Measurements from ENCODE around the gene VPS26A.
"Not testable (repeated sequence)": the region's sequence is repeated elsewhere in the genome, so short reads cannot be mapped to it uniquely, and the experiment has no call there.

The VPS26A gene

GRCh38 chr10:69102440-69102839 lies 21.5 kb upstream of the VPS26A start:
- DNase-seq (ENCODE audit: low read depth in 2 of 3, low spot score in 1 of 3): no peak

- no peak for DNase-seq (ENCODE audit: low read depth in 2 of 3, low spot score in 1 of 3)
Observed at GRCh38 chr10:69103784-69104183, 20.2 kb upstream of the VPS26A start.

GRCh38 chr10:69104994-69105790 lies 18.8 kb upstream of the VPS26A start:
- no peak for DNase-seq (ENCODE audit: low read depth in 2 of 3, low spot score in 1 of 3)

GRCh38 chr10:69107176-69107490 lies 16.8 kb upstream of the VPS26A start:
- no peak for DNase-seq (ENCODE audit: low read depth in 2 of 3, low spot score in 1 of 3)

GRCh38 chr10:69107699-69108098 lies 16.3 kb upstream of the VPS26A start:
- no peak for DNase-seq (ENCODE audit: low read depth in 2 of 3, low spot score in 1 of 3)

GRCh38 chr10:69119896-69120295 lies 4.1 kb upstream of the VPS26A start:
- no peak for DNase-seq (ENCODE audit: low read depth in 2 of 3, low spot score in 1 of 3)

- no peak for DNase-seq (ENCODE audit: low read depth in 2 of 3, low spot score in 1 of 3)
Observed at GRCh38 chr10:69123306-69123746, 652 bp upstream of the VPS26A start.

- DNase-seq (ENCODE audit: low read depth in 2 of 3, low spot score in 1 of 3): peak; percentile 17 to 34 (median 22)
Observed at GRCh38 chr10:69124563-69125268, 738 bp downstream of the VPS26A start.

- DNase-seq (ENCODE audit: low read depth in 2 of 3, low spot score in 1 of 3): no peak
Observed at GRCh38 chr10:69125554-69125953, 1.6 kb downstream of the VPS26A start.

GRCh38 chr10:69130251-69130650 lies 6.3 kb downstream of the VPS26A start:
- no peak for DNase-seq (ENCODE audit: low read depth in 2 of 3, low spot score in 1 of 3)

GRCh38 chr10:69139961-69140360 lies 16.0 kb downstream of the VPS26A start:
- DNase-seq (ENCODE audit: low read depth in 2 of 3, low spot score in 1 of 3): no peak

GRCh38 chr10:69141304-69141703 lies 17.3 kb downstream of the VPS26A start:
- DNase-seq (ENCODE audit: low read depth in 2 of 3, low spot score in 1 of 3): no peak

GRCh38 chr10:69142074-69142473 lies 18.1 kb downstream of the VPS26A start:
- DNase-seq (ENCODE audit: low read depth in 2 of 3, low spot score in 1 of 3): not testable (repeated sequence)

GRCh38 chr10:69142983-69143382 lies 19.0 kb downstream of the VPS26A start:
- no peak for DNase-seq (ENCODE audit: low read depth in 2 of 3, low spot score in 1 of 3)

- no peak for DNase-seq (ENCODE audit: low read depth in 2 of 3, low spot score in 1 of 3)
Observed at GRCh38 chr10:69145329-69145728, 21.4 kb downstream of the VPS26A start.

- no peak for DNase-seq (ENCODE audit: low read depth in 2 of 3, low spot score in 1 of 3)
Observed at GRCh38 chr10:69145864-69146263, 21.9 kb downstream of the VPS26A start.

- no peak for DNase-seq (ENCODE audit: low read depth in 2 of 3, low spot score in 1 of 3)
Observed at GRCh38 chr10:69146759-69147158, 22.8 kb downstream of the VPS26A start.

GRCh38 chr10:69151984-69152383 lies 28.0 kb downstream of the VPS26A start:
- no peak for DNase-seq (ENCODE audit: low read depth in 2 of 3, low spot score in 1 of 3)

- no peak for DNase-seq (ENCODE audit: low read depth in 2 of 3, low spot score in 1 of 3)
Observed at GRCh38 chr10:69153227-69153626, 29.2 kb downstream of the VPS26A start.

- no peak for DNase-seq (ENCODE audit: low read depth in 2 of 3, low spot score in 1 of 3)
Observed at GRCh38 chr10:69160809-69161241, 36.8 kb downstream of the VPS26A start.

GRCh38 chr10:69168493-69168892 lies 44.5 kb downstream of the VPS26A start:
- no peak for DNase-seq (ENCODE audit: low read depth in 2 of 3, low spot score in 1 of 3)

- DNase-seq (ENCODE audit: low read depth in 2 of 3, low spot score in 1 of 3): no peak
Observed at GRCh38 chr10:69172241-69172982, 48.4 kb downstream of the VPS26A start.

All from stimulated activated CD4-positive, alpha-beta T cell treated with anti-CD3 and anti-CD28 coated beads, Interleukin-12 subunit alpha, Interleukin-12 subunit beta, amount 100 ng/mL, for 48 hours (primary cell).